ENCODE data around the gene CLC.
"Not testable (repeated sequence)": the region's sequence is repeated elsewhere in the genome, so short reads cannot be mapped to it uniquely, and the experiment has no call there.

CLC gene

GRCh38 chr19:39728040-39728439 is 9.8 kb downstream of the CLC start:
- no peak for DNase-seq

- no peak for DNase-seq
Observed at GRCh38 chr19:39727070-39727800, 10.6 kb downstream of the CLC start.

GRCh38 chr19:39725995-39726394 is 11.8 kb downstream of the CLC start:
- DNase-seq: no peak

GRCh38 chr19:39720144-39720543 is 17.7 kb downstream of the CLC start:
- not testable (repeated sequence) for DNase-seq

GRCh38 chr19:39710333-39710890 is 27.4 kb downstream of the CLC start:
- DNase-seq: no peak

- DNase-seq: no peak
Observed at GRCh38 chr19:39709026-39709872, 28.6 kb downstream of the CLC start.

- no peak for DNase-seq
Observed at GRCh38 chr19:39708594-39708993, 29.2 kb downstream of the CLC start.

- no peak for DNase-seq
Observed at GRCh38 chr19:39705578-39706188, 32.1 kb downstream of the CLC start.

GRCh38 chr19:39704181-39705044 is 33.4 kb downstream of the CLC start, which contains the start of gene LGALS14:
Gene LGALS14, plus strand, starts transcription at chr19:39704481. Its CDS starts 48 bp downstream, at chr19:39704529.
- peak; percentile 90 for DNase-seq

- no peak for DNase-seq
Observed at GRCh38 chr19:39701291-39701690, 36.5 kb downstream of the CLC start.

GRCh38 chr19:39698535-39698934 is 39.3 kb downstream of the CLC start:
- no peak for DNase-seq

GRCh38 chr19:39696387-39696786 is 41.4 kb downstream of the CLC start:
- no peak for DNase-seq

- DNase-seq: no peak
Observed at GRCh38 chr19:39695759-39696158, 42.1 kb downstream of the CLC start.

GRCh38 chr19:39692822-39693221 is 45.0 kb downstream of the CLC start:
- DNase-seq: no peak

GRCh38 chr19:39692166-39692565 is 45.7 kb downstream of the CLC start:
- no peak for DNase-seq

- not testable (repeated sequence) for DNase-seq
Observed at GRCh38 chr19:39688637-39689036, 49.2 kb downstream of the CLC start.

GRCh38 chr19:39686739-39687138 is 51.1 kb downstream of the CLC start:
- DNase-seq: no peak

- no peak for DNase-seq
Observed at GRCh38 chr19:39684267-39684666, 53.6 kb downstream of the CLC start.

GRCh38 chr19:39681416-39681815 is 56.4 kb downstream of the CLC start:
- no peak for DNase-seq

Measured in NCI-H2227 treated with DMSO at 0.1 percent for 48 hours (cell line).